Choroid plexus epithelial cell (primary cell): ENCODE measurements around the gene VPS9D1.
"Not testable (repeated sequence)": the region's sequence is repeated elsewhere in the genome, so short reads cannot be mapped to it uniquely, and the experiment has no call there.

Source experiments
- DNase-seq: peaks from one replicate; pipeline ENCODE4 v3.0.0-alpha.2; 2010; ENCODE audit warnings: low read depth
- H3K4me3 ChIP-seq: 2 replicates; pipeline ENCODE4 v1.5.1; 2011; ENCODE audit warnings: low read depth, mild to moderate bottlenecking, control low read depth, low read length, moderate library complexity
- CTCF ChIP-seq: conservative IDR thresholded peaks from 2 replicates; pipeline ENCODE4 v1.5.1; 2011; ENCODE audit warnings: low read depth, mild to moderate bottlenecking, control low read depth, inconsistent platforms, low read length, moderate library complexity

VPS9D1 gene

GRCh38 chr16:89696670-89697128 lies 24.0 kb downstream of the VPS9D1 start:
- DNase-seq = peak; percentile 43
- no peak overlapping the region for H3K4me3 ChIP-seq
- TF ChIP-seq CTCF = no peak

GRCh38 chr16:89695875-89696669 lies 24.6 kb downstream of the VPS9D1 start:
- no peak for TF ChIP-seq CTCF
- DNase-seq = no peak

GRCh38 chr16:89695086-89695874 lies 25.4 kb downstream of the VPS9D1 start:
- no peak overlapping the region for H3K4me3 ChIP-seq
- DNase-seq = no peak
- no peak for TF ChIP-seq CTCF

More at GRCh38 chr16:89695875-89696669, 24.6 kb downstream of the VPS9D1 start:
- H3K4me3 ChIP-seq = no peak overlapping the region

- not testable (repeated sequence) for DNase-seq, H3K4me3 ChIP-seq
Measured at GRCh38 chr16:89694784-89695085, 26.0 kb downstream of the VPS9D1 start.

- no peak for DNase-seq
- H3K4me3 ChIP-seq = no peak overlapping the region
- TF ChIP-seq CTCF = no peak
Measured at GRCh38 chr16:89693931-89694783, 26.5 kb downstream of the VPS9D1 start.

- TF ChIP-seq CTCF = no peak
- DNase-seq = no peak
- H3K4me3 ChIP-seq = no peak overlapping the region
Measured at GRCh38 chr16:89693289-89693731, 27.4 kb downstream of the VPS9D1 start.

GRCh38 chr16:89691986-89692569 lies 28.6 kb downstream of the VPS9D1 start:
- no peak for DNase-seq
- no peak for TF ChIP-seq CTCF
- H3K4me3 ChIP-seq = no peak overlapping the region
